OCI-M2 (cell line): ENCODE data around the gene ZNF576.
"Not testable (repeated sequence)": the region's sequence is repeated elsewhere in the genome, so short reads cannot be mapped to it uniquely, and the experiment has no call there.

ENCODE experiments used
- DNase-seq: peaks from one replicate; lab custom pipeline; 2025; ENCODE audit not compliant: unreplicated experiment; lab: John Stamatoyannopoulos, UW

ZNF576 gene

DNA sequence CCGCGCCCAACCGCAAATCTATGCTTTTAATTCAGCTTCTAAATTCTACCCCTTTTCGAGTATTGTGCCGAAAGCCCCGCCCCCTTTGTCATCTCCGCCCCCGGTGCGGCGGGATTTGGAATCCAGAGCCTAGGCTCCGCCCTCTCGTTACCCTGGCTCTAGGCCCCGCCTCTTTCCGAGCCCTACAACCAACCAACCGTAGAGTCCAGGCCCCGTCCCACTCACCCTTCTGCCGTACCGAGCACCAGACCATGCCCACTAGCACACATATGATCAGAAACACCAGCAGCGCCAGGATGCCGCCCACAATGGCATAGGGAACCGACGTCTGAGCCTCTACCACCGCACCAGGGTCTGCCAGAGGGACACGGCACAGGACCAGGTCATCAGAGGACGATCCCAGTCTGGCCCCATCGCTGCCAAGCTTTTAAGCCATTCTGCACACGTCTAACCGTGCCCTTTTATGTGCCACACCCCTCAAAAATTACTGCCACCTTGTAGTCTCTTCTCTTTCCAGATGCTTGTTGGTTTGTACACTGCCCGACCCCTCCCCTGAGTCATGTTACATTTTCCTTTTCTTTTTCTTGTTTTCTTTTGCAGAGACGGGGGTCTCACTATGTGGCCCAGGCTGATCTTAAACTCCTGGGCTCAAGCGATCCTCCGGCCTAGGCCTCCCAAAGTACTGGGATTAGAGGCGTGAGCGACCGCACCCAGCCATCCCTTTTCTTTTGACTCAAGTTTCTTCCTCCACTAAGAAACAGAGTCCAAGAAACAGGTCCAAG lies 27.7 kb downstream of the ZNF576 start:
- DNase-seq: no peak

DNA sequence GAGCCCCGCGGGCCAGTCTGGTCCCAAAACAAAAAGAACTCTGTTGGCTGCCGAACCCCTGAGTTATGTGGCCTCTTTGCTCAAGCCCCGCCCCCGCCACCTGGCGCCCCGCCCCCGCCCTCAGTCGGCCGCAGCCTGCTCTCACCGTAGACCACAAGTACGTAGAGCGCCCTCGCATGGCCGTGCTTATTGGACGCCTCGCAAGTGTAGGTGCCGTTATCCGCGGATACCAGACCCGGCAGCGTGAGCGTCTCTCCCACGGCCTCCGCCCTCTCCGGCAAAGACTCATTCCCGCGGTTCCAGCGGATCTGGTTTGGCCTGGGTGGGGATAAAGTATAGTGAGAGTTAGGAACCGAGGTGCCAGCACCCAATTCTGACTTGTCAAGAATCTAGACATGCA lies 28.5 kb downstream of the ZNF576 start:
- no peak for DNase-seq

DNA sequence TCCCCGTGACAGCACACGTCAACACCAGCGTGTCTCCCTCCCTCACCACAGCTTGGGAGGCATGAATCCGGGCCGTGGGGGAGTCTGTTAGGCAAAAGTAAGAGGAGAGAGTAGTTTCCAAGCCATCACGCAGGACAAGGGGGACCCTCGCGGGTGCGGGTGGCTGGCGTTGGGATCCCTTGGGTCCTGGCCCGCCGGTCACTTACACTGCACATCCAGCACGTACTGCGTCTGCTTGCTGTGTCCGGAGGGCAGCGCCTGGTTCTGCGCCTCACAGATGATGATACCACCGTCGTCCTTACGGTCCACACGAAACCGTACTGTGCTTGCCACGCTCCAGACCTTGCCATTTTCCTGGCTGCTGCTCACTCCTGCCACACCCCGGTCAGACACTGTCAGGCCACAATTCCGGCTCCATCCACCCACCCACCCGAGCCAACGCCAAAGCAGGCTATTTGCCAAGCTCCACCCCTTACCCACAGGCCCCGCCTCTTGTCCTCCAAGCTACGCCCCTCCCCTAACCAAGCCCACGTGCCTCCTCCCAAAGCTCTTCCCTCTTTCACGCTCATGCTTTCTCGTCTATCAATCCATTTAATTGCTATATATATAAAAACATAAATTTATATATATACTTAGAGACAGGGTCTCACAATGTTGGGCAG lies 29.7 kb downstream of the ZNF576 start:
- peak; percentile 42 for DNase-seq

DNA sequence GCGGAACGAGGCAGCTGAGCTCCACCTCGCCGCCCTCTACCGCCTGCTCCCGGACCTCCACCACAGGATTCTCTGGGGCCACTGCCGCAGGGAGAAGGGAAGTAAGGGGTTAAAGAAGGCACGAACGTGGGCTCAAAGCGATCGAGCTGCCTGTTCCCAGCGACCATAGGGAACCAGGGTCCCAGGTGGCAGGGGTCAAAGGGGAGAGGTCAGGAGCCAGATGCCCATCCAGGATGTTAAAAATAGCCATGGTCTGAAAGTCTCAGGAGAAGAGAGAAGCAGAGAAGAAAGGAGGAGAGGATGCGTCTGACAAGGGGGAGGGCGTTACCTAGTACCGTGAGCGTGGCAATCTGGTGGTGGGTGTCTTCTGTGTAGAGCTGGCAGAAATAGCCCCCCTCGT lies 30.4 kb downstream of the ZNF576 start:
- DNase-seq: no peak

DNA sequence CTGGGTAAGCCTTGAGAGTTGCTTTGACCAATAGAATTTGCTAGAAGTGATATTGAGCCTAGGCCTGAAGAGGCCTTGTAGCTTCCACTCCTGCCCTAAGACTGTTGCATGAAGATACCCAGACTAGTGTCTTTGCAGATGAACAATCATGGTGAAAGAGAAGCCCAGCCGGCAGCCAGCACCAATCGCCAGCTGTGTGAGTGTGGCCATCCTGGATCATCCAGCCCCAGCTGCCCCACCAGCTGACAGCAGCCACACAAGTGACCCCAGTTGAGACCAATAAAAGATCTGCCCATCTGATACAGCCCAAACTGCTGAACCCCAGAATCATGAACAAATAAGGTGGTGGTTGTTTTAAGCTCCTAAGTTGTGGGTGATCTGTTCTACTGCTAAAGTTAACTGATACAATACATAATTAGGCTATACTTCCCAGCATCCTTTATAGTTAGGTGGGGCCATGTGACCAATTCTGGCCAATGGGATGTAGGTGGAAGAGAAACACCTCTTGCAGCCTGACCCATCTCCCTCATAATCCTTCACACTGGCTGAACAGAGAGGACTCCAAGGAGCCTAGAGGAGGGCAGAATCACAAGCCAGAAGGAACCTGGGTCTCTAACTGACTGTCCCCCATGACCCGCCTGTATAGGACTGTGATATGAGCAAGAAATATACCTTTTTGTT lies 32.4 kb downstream of the ZNF576 start:
- DNase-seq: no peak

DNA sequence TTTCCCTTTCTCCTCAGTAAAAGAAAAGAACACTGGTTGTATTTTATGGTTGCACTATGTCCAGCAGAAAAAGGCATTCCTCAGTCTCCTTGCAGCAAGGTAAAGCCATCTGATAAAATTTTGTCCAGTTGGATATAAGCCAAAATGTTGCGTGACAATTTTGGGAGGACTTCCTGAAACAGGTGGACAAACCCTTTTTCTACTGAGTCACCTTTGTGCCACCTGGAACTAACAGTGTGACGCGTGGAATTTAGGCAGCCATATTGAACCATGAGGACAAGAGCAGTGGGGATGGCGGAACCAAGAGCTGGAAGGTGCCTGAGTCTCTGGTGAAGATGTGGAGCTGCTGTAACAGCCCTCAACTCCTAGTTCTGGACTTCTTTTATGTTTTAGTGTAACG lies 35.1 kb downstream of the ZNF576 start:
- DNase-seq: no peak

DNA sequence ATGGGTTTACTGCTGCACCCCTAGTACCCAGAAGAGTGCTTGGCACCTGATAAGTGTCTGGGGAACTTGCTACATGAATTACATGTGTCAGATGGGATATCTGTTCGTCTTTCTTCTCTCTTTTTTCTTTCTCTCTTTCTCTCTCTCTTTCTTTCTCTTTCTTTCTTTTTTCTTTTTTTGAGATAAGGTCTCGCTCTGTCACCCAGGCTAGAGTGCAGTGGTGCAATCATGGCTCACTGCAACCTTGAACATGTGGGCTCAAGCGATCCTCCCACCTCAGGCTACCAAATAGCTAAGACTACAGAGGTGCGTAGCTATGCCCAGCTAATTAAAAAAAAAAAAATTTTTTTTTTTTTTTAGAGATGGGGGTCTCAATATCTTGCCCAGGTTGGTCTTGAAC lies 37.1 kb downstream of the ZNF576 start:
- no peak for DNase-seq

DNA sequence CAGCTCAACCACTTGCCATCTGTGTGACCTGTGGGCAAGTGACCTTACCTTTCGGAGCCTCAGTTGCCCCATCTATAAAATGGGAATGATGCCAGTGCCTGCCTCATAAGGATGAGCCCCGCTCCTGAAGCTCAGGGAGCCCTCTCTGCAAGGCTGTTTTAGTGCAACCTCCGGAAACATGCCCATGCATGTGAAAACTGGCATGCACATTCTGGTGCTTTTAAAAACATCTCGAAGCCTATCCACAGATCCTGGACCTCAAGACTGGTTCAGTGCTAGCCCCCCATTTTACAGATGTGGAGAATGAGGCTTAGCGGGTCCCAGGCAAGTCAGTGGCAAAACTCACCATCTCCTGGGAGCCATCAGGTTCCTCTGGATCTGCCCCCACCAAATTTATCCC lies 37.7 kb downstream of the ZNF576 start:
- DNase-seq: no peak

DNA sequence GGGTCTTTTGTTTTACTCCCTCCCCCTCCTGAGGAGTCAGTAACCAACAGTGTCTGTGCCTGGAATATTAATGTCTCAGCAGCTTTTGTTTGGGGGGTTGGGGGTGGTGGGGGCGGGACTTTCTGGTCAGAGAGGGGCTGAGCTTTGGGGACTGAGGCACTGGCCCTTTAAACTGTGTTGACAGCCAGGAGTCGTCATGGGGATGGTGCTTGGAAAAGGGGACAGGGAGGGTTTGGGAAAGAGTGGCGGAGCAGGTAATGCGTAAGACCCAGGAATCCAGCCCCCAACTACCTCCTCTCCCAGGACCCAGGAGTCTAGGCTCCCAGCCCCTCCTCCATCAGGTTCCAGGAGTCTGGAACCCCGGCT lies 38.1 kb downstream of the ZNF576 start:
- no peak for DNase-seq

DNA sequence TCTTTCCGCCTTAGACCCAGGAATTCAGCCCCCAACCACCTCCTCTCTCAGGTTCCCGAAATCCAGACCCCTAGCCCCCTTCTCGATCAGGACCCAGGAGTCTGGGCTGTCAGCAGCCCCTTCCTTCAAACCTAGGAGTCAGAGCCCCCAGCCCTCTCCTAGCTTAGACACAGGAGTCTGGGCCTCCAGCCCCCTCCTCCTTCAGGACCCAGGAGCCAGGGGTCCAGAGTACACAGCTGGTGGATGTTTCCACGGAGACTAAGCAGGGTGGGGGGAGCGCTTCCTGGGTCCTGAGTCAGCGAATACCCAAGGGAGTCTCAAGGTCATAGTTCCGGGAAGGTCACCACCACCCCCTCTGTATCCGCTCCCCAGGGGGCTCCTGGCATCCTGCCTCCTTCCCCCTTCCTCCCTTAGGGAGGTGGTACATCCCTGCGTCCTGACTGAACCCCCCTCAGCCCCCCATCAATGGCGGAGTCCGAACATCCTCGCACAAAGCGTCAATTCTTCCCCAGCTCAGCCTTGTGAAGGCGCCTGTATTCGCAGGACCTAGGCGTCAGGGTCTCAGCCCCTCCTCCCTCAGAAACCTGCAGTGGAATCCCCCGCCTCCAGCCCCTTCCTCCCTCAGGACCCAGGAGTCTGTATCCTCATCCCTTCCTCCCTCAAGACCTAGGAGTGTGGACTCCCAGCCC lies 38.6 kb downstream of the ZNF576 start:
- DNase-seq: no peak

DNA sequence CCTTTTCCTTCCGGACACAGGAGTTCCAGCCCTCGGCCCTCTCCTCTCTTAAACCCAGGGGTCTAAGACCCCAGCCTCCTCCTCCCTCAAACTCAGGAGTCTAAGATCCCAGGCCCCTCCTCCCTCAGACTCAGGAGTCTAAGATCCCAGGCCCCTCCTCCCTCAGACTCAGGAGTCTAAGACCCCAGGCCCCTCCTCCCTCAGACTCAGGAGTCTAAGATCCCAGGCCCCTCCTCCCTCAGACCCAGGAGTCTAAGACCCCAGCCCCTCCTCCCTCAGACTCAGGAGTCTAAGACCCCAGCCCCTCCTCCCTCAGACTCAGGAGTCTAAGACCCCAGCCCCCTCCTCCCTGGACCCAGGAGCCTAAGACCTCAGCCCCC lies 39.2 kb downstream of the ZNF576 start:
- DNase-seq: not testable (repeated sequence)

DNA sequence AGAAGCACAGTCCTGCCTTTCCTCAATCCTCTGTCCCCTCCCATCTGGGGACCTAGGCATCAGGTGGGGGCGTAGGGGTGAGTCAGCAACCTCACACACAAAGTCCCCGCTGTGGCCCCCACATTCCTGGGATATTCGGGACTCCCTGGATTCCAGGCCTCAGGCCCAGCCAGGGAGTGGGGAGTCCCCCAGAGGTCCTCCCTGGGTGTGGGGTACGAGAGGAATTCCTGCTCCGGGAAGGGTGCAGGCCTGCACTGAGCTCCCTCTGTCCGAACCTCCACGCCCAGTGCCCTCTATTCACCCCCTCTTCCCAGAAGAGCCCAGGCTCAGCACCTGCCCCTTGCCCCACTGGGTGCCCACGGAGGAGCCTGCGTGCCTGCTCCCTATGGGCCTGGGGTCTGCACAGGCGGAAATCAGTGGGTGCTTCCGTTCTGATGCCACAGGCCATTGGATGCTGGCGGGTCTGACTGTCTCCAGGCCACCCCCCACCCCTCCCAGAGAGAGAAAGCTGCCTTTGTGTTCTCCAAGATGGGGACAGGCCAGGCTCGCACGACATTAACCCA lies 39.8 kb downstream of the ZNF576 start:
- no peak for DNase-seq

DNA sequence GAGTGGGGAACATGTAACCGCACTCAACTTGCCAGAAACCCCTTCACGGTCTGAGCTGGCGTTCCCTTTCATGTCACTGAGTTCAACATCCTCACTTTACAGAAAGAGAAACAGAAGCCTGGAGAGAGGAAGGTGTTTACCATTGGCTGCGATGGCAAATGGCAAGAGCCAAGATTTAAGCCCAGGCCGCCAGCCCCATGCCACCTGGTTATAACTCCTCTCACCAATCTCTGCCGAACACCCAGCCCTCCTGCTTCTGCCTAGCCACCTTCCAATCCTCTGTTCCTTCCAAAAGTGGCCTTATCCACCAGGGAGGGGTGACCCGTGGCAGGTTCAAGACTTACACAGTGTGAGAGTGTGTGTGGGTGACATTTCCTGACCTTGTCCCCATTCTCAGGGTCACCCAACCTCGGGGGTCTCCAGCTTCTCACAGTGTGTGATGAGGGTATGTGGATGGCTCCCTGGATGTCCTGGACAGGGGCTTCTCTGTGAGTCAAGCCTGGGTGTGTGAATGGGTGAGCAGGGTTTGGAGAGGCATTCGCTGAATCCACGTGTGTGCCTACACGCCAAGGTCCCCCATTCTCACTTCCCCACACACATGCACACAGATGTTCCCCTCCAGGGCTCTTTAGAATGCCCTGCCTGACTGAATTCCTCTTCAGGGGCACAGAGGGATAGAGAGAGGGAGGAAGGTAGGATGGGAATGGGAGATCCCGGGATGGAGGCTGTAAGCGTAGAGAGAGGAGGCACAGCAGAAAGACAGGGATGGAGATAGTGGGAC lies 42.0 kb downstream of the ZNF576 start:
- no peak for DNase-seq

DNA sequence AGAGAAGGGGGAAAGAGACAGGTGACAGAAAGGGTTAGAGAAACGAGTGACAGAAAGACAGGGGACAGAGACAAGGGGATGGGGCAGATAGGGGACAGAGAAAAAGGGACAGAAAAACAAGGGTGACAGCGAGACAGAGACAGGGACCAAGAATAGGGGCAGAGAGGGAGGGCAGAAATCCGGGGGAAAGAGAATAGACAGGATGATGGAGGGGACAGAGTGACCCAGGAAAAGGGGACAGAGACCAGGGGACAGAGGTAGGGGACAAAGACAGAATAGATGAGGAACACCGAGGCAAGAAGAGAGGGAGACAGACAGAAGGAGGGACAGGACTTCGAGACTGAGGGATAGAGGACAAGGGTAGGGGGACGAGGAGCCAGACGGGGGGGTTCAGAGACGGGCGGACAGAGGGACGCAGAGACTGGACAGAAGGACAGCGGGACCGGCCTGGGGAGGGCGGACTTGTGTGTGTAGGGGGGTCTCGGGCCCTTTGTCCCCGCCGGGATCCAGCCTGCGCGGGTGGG lies 42.7 kb downstream of the ZNF576 start:
- no peak for DNase-seq

DNA sequence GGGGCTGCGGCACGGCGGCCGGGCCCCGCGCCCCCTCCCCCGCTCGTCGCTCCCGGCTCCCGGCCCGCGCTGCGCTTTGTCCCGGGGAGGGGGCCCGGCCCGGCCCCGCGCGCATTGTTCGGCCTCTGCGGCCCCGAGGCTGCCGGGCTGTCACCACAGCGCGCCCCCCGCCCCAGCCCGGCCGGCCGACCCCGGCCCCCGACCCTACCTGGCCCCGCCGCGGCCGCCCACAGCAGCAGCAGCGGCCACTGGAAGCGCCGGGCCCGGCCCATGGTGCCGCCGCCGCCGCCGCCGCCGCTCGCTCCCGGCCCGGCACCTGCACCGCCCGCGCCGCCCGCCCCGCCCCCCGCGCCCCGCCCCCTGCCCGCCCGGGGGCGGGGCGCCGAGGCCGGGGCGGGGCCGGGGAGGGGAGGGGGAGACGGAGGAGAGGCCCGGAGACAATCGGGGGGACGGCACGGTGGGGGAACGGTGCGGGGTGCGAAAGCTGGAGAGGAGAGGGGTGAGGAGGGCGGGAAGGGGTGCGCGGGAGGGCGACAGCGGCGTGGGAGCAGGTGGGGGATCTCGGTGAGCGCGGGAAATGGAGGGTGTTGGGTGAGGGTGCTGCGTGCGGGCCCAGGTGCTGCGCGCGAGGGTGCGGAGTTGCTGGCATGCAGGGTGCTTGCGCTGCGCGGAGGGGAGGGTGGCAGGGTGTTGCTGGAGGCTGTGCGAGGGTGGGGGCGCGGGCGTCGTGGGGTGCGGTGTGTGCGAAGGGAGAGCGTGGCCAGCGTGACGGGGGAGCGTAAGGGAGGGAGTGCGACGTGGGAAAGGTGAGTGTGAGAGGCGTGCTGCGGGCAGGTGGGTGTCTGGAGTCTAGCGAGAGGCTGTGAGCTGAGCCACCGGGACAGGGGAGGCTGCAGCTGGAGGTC lies 43.4 kb downstream of the ZNF576 start, which contains the start of gene CADM4:
CADM4 (minus strand) TSS at position 332 of the 905 bp plus-strand sequence; CDS start at position 272, 60 bp downstream.
- DNase-seq: no peak

DNA sequence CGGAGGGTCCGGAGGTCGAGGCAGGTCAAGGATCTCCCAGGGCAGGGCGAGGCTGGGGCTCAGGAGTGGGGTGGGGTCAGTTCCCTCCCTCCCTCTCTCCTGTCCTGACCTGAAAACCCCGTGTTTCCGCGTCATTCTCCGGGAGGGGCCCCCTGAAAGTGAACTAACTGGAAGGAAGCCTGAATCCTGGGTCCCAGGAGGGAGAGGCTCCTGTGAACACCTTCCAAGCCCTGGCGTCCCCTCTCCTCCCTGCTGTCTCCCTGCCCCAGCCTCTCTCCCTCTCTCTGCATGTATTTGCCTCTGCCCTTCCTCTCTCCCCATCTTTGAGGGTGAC lies 44.0 kb downstream of the ZNF576 start:
- no peak for DNase-seq

DNA sequence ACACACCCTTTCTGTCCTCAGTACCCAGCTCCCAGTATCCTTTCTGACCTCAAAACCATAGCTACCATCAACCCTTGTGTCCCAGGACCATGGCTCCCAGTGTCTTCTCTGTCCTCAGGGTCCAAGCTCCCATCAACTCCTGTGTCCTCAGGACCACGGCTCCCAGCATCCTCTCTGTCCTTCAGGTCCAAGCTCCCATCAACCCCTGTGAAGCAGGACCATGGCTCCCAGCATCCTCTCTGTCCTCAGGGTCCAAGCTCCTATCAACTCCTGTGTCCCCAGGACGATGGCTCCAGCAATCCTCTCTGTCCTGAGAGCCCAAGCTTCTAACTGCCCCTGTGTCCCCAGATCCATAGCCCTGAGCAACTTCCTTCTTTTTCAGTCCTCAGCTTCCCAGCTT lies 44.9 kb downstream of the ZNF576 start:
- no peak for DNase-seq

DNA sequence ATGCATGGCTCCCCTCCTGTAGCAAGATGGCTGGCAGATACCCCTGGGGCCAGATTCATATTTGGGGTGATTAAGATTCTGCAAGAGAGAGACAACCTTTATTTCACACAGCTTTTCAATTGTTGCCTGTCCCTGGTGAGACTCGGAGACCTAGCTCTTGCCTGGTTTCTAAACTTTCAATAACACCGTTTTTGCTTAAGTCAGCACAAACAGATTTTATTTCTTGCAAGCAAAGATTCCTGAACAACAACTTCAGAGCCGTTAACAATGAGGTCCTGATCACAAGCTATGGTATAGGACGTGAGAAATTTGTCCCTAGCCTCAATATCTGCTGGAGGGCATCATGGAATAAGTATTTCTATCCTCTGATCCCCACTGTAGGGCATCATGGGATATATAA lies 46.1 kb downstream of the ZNF576 start:
- DNase-seq: no peak

DNA sequence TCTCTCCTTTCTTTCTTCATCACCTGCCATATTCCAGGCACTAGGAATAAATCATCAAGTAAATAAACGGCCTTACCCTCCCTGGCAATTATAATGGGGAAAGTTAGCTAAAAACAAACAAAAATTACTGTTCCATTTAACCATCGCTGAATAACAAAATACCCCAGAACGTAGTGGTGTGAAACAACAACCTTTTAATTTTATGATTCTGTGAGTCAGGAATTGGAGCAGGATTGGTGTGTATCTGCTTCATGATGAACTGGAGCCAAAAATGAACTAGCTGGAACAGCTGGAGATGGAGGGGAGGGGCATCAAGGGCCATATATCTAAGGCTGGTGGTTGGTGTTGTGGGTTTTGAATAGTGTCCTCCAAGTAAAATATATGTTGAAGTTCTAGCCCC lies 46.9 kb downstream of the ZNF576 start:
- no peak for DNase-seq
